Hepatocyte (in vitro differentiated cells): Measurements from ENCODE around the gene CISH. TPM values are rescaled to one million over a fixed set of nuclear protein-coding genes. Genes with fewer than 3 reads are reported as not detected.
A peak's percentile ranks its signal among the peaks of the same experiment; 100 is the strongest.

Experiments
- DNase-seq: peaks from one replicate; pipeline ENCODE4 v3.0.0-alpha.2; 2016; ENCODE audit warnings: low spot score
- H2AFZ ChIP-seq: fragments of 200-600 bp; sonication (generic); 2 replicates; pipeline ENCODE4 v1.6.0; 2016; ENCODE audit warnings: antibody characterized with exemption, mild to moderate bottlenecking
- H3K27ac ChIP-seq: fragments of 200-600 bp; sonication (generic); 2 replicates; pipeline ENCODE4 v1.5.1; 2016; ENCODE audit warnings: mild to moderate bottlenecking
- H3K27me3 ChIP-seq: fragments of 200-600 bp; sonication (generic); 2 replicates; pipeline ENCODE4 v1.6.1; 2016
- H3K36me3 ChIP-seq: fragments of 200-600 bp; sonication (generic); replicated peaks from 2 replicates; pipeline ENCODE4 v1.5.1; 2016; ENCODE audit warnings: low read depth; ENCODE audit not compliant: insufficient read depth
- H3K4me1 ChIP-seq: fragments of 200-600 bp; sonication (generic); 2 replicates; pipeline ENCODE4 v1.5.1; 2016; ENCODE audit warnings: mild to moderate bottlenecking, moderate library complexity; ENCODE audit not compliant: insufficient read depth
- H3K4me2 ChIP-seq: fragments of 200-600 bp; sonication (generic); 2 replicates; pipeline ENCODE4 v1.6.0; 2016
- H3K4me3 ChIP-seq: fragments of 200-600 bp; sonication (generic); 2 replicates; pipeline ENCODE4 v1.5.1; 2016; ENCODE audit warnings: mild to moderate bottlenecking
- H3K79me2 ChIP-seq: fragments of 200-600 bp; sonication (generic); 2 replicates; pipeline ENCODE4 v1.6.0; 2017; ENCODE audit warnings: mild to moderate bottlenecking
- H3K9me2 ChIP-seq: fragments of 200-600 bp; sonication (generic); replicated peaks from 2 replicates; pipeline ENCODE4 v1.6.0; 2017; ENCODE audit warnings: mild to moderate bottlenecking; ENCODE audit not compliant: insufficient read depth
- H3K9me3 ChIP-seq: fragments of 200-600 bp; sonication (generic); 2 replicates; pipeline ENCODE4 v1.5.1; 2016; ENCODE audit warnings: low read depth, mild to moderate bottlenecking
- H4K20me1 ChIP-seq: fragments of 200-600 bp; sonication (generic); 2 replicates; pipeline ENCODE4 v1.6.0; 2016; ENCODE audit warnings: mild to moderate bottlenecking; ENCODE audit not compliant: insufficient read depth, poor library complexity, severe bottlenecking
- EZH2 ChIP-seq: fragments of 200-600 bp; sonication (generic); IDR thresholded peaks from 2 replicates; pipeline ENCODE4 v1.6.1; 2016; ENCODE audit warnings: antibody characterized with exemption, mild to moderate bottlenecking, borderline replicate concordance
- EZH2phosphoT487 ChIP-seq: fragments of 200-600 bp; sonication (generic); IDR thresholded peaks from one replicate; pipeline ENCODE4 v1.6.1; 2018; ENCODE audit warnings: antibody characterized with exemption, mild to moderate bottlenecking, low read depth, moderate library complexity; ENCODE audit not compliant: unreplicated experiment, severe bottlenecking
- WGBS: methylation state at CpG from one replicate; pipeline ENCODE4 v1.1.6; 2016; ENCODE audit warnings: low lambda C conversion rate; ENCODE audit errors: missing lambda C conversion rate; 5-methylcytosine and 5-hydroxymethylcytosine counted together
- polyA plus RNA-seq: library from polyadenylated mRNA; unstranded; fragments of >200 nt; fragmentation: Nextera tagmentation; extraction: Ambion mirVana; gene quantifications from 2 replicates; pipeline ENCODE4 v1.2.1, GENCODE V29; 2016
- total RNA-seq: library from RNA; depleted of rRNA; stranded (reverse); fragments of >200 nt; gene quantifications from 2 replicates; pipeline ENCODE4 v1.2.3, GENCODE V29; 2014
- TF ChIP-seq, protein P1 (sequence below): fragments of 200-600 bp; sonication (generic); IDR thresholded peaks from 2 replicates; pipeline ENCODE4 v1.5.1; 2016; ENCODE audit warnings: antibody characterized with exemption, mild to moderate bottlenecking; ENCODE audit not compliant: poor library complexity

The CISH gene
- total and polyA plus RNA-seq, 2 experiments from 2014 or later, result 4.0 to 9.0 TPM

DNA sequence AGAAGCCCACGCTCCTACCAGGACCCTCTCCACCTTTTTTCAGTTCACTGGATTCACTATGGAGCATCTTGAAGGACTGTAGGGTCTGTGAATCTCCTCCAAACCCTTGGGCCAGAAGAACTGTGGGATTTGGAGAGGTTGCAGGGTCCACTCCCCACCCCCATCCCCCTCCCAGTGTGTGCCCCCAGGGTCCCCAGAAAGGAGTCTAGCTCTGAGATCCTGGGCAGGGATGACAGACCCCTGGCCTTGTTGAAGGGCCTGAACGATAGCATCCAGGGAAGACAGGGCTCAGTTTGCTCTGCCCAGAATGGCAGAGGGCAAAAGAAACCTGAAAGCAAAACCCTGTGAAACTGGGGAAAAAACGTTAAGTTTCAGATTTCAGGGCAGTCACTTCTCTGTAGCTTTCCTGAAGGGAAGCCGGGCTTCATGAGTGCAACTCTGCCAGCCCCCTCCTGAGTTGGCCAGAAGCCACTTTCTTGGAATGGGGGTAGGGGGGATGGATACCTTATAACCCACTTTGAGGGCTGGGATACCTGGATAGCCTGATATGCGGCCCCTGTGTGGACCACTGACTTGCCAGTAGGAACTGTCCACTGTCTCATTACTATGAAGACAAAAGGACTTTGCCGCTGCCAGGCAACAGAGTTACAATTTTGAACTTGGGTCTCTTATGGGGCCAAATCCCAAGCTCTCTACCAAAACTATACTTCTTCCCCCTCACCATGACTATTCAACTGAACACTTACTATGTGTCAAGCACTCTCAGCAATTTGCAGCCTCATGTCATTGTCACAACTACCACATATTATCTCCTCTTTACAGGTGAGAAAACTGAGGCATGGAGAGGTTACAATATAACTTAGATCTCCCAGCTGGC lies 1.6 kb upstream of the CISH start:
- H3K4me2 ChIP-seq, result peak overlapping the region; percentile 80
- no peaks in the 10 kb centered on the region for H4K20me1 ChIP-seq
- H3K36me3 ChIP-seq, result no peaks in the 10 kb centered on the region
- no peaks in the 10 kb centered on the region for H3K9me2 ChIP-seq
- no peak for DNase-seq
- 62% methylated on average over 6 of the region's 6 CpGs for WGBS
- H3K4me1 ChIP-seq, result peaks cover 29% of the 10 kb centered on the region
- TF ChIP-seq EZH2 (no peak), EZH2phosphoT487 (no peak)
- TF ChIP-seq, protein P1, sequence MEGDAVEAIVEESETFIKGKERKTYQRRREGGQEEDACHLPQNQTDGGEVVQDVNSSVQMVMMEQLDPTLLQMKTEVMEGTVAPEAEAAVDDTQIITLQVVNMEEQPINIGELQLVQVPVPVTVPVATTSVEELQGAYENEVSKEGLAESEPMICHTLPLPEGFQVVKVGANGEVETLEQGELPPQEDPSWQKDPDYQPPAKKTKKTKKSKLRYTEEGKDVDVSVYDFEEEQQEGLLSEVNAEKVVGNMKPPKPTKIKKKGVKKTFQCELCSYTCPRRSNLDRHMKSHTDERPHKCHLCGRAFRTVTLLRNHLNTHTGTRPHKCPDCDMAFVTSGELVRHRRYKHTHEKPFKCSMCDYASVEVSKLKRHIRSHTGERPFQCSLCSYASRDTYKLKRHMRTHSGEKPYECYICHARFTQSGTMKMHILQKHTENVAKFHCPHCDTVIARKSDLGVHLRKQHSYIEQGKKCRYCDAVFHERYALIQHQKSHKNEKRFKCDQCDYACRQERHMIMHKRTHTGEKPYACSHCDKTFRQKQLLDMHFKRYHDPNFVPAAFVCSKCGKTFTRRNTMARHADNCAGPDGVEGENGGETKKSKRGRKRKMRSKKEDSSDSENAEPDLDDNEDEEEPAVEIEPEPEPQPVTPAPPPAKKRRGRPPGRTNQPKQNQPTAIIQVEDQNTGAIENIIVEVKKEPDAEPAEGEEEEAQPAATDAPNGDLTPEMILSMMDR, result no peak
- H3K79me2 ChIP-seq, result peaks cover 28% of the 10 kb centered on the region
- H3K4me3 ChIP-seq, result no peak overlapping the region
- peak overlapping the region; percentile 85 for H3K27ac ChIP-seq
- no peaks in the 10 kb centered on the region for H3K9me3 ChIP-seq
- no peak overlapping the region for H2AFZ ChIP-seq
- H3K27me3 ChIP-seq, result no peaks in the 10 kb centered on the region

DNA sequence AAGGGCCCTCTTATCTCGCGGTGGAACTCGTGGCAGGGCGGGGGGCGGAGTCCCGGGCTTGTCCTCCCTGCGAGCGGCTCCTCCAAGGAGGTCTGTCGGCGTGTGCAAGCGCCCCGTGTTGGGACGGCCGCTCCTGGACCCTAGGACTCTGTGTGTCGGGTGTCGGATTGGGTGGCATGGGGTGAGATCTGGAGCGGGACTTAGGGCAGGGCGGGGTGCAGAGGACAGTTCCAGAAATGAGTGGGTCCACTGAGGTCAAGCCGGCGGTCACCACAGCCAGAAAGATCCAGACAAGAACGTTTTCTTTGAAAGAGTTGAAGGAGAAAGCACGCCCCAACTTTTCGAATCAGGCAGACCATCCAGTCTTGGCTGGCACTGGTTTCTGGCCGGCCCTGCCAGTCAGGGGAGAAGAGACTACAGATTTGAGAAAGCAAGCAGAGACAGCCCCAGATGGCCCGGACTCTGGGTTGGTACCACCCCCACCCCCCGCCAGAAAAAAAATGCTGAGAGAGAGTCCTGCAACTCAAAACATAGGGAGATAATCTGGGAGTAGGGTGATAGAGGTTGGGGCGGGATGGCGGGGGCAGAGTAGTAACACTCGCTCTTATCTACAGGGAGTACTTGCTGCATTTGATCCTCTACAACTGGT lies 784 bp upstream of the CISH start:
- peak overlapping the region; percentile 80 for H3K4me2 ChIP-seq

DNA sequence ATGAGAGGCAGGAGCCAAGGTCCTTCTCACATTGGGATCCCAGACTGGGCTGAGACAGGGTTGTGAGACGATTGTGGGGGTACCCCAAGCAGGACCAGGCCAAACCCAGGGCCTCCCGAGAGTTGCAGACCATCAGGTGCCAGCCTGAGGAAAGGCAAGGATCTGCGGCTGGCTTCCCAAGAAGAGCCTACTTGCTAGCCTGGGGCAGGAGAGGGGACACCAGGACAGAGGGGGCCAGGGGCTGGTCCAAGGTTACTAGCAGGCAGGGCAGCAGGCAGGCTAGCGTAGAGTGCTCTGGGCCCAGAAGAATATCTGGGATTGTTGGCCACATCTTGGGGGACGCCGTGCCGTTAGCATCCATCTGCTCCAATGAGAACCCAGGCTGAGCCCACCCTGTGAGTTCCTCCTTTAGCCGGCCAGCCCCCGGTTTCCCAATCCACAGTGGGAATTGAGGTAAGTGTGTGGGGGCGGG lies 546 bp downstream of the CISH start:
- no peak for DNase-seq
- Histone ChIP-seq H3K9me2 (no peaks in the 10 kb centered on the region), H3K9me3 (no peaks in the 10 kb centered on the region), H4K20me1 (no peaks in the 10 kb centered on the region), H3K27ac (peak overlapping the region; percentile 86), H2AFZ (peak overlapping the region; percentile 1), H3K36me3 (no peaks in the 10 kb centered on the region), H3K79me2 (peaks cover 20% of the 10 kb centered on the region), H3K4me3 (peak overlapping the region; percentile 51), H3K4me1 (peaks cover 23% of the 10 kb centered on the region), H3K4me2 (peak overlapping the region; percentile 80), H3K27me3 (no peaks in the 10 kb centered on the region)
- no peak for TF ChIP-seq EZH2
- TF ChIP-seq EZH2phosphoT487, result no peak
- TF ChIP-seq, protein P1, result no peak
- 37% methylated on average over 10 of the region's 10 CpGs for WGBS

More for the DNA sequence above, 784 bp upstream of the CISH start:
- H3K9me3 ChIP-seq, result no peaks in the 10 kb centered on the region
- peak overlapping the region; percentile 19 for H3K4me3 ChIP-seq
- H3K79me2 ChIP-seq, result peaks cover 20% of the 10 kb centered on the region
- H4K20me1 ChIP-seq, result no peaks in the 10 kb centered on the region
- H3K4me1 ChIP-seq, result peaks cover 23% of the 10 kb centered on the region
- H3K27me3 ChIP-seq, result no peaks in the 10 kb centered on the region
- H3K27ac ChIP-seq, result peak overlapping the region; percentile 85
- TF ChIP-seq EZH2, result no peak
- no peak for TF ChIP-seq EZH2phosphoT487
- TF ChIP-seq, protein P1, result no peak
- 4% methylated on average over 27 of the region's 29 CpGs for WGBS
- H3K9me2 ChIP-seq, result no peaks in the 10 kb centered on the region
- DNase-seq, result peak; percentile 38
- peak overlapping the region; percentile 7 for H2AFZ ChIP-seq
- H3K36me3 ChIP-seq, result no peaks in the 10 kb centered on the region
